ENCODE data around the gene ISOC1.

ISOC1 gene

DNA sequence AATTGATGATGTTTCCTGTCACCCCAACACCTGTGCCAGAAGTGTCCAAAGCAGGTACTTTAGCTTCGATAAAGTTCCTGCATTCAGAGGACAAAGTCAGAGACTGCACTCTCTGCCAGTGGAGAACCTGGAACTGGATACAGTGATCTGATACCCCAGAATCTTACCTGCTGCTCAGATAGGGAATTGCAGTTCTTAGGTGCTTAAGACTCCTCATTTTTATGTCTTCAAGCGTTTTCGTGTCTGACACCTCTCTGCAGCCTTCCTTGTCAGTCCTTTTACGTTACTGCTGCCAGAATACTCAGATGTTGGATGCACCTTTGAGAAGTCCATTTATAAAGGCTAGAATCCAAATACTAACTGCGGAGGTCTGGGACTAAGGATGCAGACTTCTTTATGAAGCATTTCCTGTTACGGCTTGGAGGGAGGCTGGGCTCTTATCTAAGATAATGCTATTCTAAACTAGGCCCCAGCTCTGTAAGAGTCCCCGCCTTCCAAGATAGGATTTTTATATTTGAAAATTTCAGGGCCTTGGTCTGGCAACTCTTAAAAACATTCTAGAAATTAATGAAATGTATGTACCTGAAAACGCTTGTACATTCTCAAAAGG, 1.9 kb downstream of the ISOC1 start:
- no peak for DNase-seq

DNA sequence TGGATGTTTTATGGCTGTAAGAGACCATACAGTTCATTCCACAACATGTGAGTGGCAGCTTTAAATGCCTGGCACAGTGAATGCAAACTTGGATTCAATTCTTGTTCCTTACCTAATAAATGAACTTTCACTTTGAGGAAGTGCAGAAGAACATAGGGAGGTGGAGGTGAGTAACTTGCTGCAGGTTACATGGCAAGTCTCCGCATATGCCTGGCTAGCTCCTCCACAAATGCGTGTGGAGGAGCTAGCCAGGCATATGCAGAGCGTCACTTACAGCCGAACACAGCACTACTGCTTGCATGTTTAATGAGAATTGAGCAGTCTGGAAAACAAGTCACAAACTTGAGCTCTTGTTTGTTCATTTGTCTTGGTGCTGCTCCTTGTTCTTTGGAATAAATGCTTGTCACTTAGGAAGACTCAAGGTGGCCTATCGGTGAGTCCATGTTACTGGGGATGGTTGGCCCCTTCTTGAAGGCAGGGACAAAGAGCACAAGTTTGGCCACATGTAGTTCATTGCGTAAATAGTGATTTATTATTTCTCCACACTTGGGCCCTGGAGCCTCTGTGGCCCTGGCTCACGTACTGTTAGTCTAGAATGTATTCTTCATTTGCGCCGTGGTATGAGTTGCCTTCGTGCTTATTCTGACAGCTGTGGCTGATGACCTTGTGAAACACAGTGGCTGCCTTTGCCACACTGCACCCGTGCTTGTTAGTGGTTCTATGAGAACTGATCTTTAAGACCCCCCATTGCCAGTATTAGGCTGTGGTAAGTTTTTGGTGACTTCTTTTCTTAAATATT, 3.1 kb downstream of the ISOC1 start:
- peak in 1 of 5 donors; percentile 2 for DNase-seq

DNA sequence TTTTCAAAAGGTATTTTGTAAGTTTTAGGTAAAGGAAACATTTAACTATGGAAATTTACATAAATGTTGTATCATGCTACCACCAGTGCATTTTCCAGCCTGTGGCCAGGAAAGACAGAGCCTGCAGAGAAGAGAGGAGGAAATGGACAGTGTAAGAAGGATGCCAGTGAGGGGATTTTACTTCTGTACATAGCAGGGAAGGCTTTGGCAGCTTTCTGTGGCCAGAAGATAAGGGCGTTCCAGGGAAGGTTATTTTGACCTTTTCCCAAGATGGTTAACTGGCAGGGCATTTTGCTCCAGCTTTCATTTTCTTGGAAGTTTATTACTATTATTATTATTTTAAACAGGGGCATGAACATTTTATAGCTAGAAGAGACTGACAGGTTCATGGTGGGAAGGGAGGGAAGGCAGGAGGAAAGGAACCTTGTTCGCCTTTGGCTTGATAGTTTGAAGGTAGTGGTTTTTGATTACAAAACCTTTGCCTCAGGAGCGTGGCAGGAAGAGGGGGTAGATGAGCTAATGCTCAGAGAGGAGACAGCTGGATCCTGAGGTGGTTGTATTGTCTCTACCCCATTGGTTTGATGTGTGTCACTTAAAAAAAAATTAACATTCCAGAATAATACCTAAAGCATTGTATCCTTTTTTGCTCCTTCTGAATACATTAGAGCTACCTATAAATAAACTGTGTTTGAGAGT, 4.1 kb downstream of the ISOC1 start:
- no peak for DNase-seq

DNA sequence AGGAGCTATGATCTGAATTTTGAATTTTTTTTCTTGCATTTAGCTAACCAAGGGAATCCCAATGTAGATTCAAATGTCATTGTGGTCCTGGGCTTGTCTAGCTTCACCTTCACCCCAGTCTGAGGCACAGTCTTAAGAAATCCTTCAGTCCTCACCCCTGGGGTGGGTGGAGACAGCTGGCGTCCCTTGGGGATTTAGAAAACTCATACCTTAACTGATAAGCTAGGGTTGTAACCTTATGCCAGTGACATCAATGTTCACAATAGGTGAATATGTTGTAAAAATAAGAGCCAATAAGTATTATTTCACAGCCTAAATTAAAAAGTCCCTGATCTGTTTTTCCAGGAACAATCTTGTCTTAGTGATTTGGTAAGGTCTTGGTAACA, 4.6 kb downstream of the ISOC1 start:
- DNase-seq = no peak

DNA sequence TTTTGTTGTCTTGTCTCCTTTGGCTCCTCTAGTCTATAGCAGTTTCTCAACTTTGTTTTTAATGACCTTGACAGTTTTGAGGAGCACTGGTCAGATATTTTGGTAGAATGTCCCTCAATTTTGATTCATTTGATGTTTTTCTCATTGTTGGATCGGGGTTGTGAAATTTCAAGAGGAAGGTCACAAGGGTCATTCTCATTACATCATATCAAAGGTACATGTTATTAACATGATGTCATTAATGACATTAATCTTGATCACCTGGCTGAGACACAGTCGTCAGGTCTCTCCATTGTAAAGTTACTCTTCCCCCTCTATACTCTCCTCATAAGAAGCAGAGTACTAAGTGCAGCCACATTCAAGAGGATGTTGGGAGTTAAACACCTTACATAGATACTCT, 7.2 kb downstream of the ISOC1 start:
- DNase-seq = no peak

DNA sequence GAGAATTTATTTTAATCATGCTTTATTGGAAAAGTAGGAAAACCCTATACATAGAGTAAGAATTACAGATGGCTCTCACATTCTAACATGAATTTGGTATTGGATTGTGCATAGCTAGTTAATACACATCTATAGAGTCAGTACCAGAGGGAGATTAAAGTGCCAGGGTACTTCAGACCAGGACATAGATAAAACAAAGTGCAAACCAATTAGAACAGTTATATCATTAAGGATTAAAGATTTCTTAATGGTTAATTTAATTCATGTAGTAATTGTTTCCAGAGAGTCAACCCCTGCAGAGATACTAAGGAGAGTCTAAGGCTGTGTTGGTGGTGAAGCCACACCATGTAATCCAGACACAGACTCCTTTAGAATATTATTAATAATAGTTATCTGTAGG, 8.8 kb downstream of the ISOC1 start:
- no peak for DNase-seq

DNA sequence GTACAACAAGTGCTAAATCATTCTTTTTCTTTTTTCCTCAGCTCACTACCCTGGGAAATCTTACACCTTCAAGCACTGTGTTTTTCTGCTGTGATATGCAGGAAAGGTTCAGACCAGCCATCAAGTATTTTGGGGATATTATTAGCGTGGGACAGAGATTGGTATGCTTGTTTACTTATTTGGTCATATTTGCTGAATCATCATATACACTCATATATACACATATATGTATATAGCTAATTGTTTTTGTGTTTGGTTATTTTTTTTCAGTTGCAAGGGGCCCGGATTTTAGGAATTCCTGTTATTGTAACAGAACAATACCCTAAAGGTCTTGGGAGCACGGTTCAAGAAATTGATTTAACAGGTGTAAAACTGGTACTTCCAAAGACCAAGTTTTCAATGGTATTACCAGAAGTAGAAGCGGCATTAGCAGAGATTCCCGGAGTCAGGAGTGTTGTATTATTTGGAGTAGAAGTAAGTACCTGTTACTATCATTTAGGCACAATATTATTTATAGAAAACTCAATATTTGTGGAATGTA, 10.4 kb downstream of the ISOC1 start:
- DNase-seq = no peak

DNA sequence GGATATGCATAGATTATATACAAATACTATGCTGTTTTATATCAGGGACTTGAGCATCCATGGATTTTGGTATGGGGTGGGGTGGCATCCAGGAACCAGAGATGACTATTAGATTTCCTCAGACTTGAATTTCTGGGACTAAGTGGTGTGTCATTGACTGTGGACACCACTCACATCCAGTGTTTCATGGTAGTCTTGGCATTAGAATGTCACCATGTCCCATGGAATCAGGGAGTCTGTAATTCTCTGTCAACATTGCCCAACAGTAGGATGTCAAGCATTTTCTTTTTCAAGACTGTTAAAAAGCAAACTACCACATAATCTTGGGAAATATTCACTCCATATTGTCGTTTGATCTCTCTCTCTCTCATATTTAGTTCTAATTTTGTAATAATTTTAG, 13.1 kb downstream of the ISOC1 start:
- DNase-seq = no peak

DNA sequence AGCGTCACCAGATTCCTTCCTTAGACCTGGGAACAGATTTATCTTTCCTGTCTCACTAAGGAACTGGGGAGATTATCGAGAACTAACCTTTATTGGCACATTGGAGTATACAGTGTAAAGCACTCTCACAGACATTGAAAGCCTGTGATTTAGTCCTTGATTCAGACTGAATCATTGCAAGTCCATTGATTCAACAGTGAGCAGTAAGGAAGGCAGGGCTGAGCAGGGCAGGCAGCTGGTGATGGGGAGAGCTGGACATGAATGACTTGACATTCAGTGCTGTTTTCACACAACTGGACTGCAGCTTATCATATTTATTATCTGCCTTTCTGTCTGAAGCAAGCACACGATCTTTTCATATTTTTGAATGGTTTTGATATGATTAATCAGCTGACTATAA, 16.2 kb downstream of the ISOC1 start:
- DNase-seq = no peak

DNA sequence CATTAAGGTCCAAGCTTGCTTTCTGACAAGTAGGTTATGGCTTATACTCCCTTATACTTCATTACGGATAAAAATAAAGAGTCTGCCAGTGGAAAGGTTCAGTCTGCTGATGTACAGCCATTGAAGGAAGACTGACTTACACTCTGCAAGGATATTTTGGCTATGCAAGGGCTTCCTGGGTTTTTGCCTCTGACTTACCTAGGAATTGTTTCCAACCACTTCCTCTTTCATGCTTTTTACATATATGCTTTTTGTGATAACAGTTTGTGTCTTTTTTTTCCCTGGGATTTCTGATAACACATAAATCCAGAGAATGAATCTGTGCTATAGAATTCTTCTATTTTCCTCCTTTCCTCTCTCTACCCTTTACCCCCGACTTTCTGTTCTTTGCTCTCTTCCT, 16.8 kb downstream of the ISOC1 start:
- no peak for DNase-seq

DNA sequence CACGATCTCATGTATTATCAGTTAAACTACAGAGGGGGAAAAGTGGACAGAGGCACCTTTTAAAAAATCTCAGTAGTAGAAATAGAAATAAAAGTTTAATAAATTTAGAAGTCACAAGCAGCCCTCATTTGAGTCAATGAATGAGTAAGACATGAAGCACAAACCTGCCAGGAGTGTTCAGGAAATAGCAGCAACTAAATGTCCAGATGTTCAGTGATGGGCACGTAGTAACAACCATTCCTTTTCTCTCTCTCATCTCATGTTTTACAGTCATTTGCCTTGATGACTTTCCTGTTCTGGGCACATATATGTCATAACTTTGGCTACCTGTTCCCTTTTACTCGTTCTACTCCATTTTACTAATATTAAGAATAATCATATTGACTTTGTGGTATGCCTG, 17.7 kb downstream of the ISOC1 start:
- DNase-seq = no peak

DNA sequence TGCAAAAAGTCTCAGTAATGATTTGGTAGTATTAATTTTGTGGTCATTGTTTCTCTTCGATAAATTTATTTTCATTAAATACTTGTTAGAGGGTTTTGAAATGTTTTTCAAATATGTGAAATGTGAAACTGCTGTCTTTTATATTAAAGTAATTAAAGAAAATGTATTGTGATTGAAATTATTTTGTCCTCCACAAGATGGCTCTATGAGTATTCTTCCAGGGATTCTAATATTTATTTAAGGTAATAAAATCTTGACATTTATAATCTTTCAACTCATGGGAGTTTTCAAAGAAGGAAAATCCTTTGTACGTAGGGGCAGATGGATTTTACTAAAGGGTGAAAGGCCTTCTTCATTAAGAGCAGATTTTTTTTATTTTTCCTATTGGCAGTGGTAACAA, 19.3 kb downstream of the ISOC1 start:
- DNase-seq = no peak

DNA sequence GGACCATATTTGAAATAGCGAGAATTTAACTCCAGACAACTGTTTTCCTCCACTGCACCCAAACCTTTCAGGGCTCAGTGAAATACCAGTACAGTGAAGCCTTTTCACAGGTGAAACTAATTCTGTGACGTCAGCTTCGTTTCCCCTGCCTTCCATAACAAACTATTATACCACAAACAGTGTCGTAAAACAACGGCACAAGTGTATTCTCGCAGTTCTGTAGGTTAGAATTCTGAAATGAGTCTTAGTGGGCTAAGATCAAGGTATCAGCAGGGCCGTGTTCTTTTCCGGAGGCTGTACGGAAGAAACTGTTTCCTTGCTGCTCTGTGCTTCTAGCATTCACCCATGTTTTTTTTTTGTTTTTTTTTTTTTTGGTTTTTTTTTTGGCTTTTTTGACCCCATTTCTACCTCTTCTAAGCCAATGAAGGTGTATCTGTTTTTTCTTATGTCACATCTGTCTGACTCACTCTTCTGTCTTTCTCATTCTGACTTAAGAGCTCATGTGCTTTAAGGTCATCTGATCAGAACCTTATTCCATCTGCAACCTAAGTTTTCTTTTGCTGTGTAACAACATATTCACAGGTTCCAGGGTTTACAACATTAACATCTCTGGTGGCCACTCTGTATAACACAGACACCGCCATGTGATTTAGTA, 20.1 kb downstream of the ISOC1 start:
- peak in 1 of 5 donors; percentile 5 for DNase-seq

DNA sequence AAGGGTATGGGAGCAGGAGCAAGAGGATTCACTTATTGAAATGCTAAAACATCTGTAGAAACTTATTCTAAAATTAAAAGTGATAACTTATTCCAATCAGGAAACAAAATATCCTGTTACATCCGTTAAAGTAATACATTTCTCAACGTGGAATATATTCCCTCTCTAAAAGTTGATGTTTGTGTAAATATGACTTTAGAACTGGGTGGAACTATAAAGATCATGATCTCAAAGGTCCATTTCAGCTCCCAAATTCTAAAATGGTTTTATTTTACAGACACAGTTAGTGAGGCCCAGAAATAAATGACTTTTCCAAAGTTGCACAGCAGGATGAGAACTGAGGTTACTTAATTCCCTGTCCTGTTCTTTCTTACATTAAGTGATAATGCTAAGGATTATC, 21.1 kb downstream of the ISOC1 start:
- no peak for DNase-seq

DNA sequence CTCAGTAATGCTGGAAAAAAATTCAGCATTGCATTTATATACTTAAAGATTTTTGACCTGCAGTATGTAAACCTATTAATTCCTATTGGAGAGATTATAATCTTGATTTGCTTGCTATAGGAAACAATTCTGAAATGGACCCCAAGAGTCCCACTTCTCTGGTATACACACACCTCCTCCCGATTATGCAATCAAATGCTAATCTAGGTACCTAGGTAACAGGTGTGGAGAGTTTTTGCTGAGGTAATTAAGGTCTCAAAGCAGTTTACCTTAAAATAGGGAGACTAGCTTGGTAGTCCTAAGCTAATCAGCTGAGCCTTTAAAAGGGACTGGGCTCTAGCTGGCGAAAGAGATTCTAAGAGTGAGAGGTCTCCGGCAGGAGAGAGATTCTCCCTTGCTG, 22.2 kb downstream of the ISOC1 start:
- DNase-seq = no peak

DNA sequence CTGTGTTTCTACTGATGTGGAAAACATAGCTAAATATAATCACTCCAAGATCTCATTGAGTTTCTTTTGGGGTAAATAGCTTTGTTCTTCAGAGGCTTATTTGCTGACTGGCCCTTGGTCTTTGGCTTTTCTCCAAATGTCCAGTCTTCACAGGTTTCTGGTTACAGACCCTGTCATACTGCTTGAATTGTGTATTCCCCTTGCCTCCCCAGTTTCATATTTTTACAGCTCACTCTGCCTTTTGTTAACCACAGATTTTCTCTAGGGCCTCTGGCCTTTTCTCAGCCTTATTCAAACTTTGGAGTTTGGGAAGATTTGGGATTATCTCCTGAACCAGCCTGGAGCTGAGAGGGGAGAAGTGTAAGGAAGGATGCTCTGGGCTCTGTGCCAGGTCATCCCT, 23.9 kb downstream of the ISOC1 start:
- DNase-seq = no peak

DNA sequence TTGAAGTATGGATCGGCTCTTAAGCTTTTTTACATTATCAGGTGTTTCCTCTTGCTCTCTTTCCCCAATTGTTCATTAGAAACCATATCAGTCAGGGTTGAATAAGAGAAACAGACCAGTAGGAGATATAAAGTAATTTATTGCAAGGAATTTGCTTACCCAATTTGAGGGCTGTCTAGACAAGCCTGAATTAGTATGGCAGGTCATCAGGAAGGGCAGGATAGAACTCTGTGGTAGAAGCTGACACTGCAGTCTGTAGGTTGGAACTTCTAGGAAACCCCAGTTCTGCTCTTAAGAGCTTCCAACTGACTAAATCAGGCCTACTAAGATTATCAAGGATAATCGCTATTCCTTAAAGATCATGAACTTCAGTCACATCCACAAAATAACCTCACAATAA, 24.3 kb downstream of the ISOC1 start:
- no peak for DNase-seq

DNA sequence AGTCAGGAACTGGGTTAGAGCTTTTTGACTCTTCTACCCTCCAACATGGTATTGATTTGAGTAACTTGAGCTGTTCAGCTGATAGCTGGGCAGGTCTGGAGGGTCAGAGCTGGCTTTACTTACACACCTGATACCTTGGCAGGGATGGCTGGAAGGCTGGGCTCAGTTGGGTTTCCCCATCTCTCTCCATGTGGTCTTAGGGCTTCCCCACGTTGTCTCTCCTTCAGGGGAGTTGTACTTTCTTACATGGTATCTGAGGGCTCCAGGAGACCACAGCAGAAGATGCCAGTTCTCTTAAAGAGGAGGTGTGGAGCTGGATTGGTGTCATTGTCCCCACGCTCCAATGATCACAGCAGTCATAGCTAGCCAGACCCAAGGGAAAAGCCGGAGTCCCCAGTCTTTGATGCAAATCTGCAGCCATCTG, 25.6 kb downstream of the ISOC1 start:
- no peak for DNase-seq

DNA sequence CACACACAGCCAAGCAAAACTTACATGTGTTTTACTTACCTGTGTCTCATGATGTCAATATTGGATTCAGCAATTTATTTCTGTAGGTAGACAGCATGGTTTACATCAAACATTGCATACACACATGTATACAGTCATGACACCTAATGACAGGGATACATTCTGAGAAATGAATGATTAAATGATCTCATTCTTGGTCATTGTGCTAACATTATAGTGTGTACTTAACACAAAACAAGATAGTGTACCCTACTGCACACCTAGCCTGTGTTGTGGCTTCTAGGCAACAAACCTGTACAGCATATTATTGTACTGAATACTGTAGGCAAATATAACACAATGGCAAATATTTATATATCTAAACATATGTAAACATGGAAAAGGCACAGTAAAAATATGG, 28.0 kb downstream of the ISOC1 start:
- no peak for DNase-seq

DNA sequence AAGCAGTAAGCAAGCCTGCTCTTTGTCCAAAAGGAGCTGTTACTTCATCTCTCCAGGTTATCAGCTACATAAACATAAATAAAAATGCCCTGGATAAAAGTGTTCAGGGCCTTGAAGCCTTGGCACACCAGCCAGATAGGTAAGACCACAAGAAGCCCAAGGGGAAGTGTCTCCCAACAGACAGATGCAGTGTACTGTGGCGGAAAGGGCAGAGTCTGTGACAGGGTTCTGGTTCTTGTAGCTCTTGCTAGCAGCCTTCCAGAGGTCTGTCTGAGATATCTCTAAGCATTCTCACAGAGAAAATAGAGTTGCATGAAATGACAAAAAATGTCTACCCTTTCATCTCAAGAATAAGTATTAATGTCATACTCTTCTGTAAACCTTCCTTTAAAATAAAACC, 30.1 kb downstream of the ISOC1 start:
- no peak for DNase-seq

DNA sequence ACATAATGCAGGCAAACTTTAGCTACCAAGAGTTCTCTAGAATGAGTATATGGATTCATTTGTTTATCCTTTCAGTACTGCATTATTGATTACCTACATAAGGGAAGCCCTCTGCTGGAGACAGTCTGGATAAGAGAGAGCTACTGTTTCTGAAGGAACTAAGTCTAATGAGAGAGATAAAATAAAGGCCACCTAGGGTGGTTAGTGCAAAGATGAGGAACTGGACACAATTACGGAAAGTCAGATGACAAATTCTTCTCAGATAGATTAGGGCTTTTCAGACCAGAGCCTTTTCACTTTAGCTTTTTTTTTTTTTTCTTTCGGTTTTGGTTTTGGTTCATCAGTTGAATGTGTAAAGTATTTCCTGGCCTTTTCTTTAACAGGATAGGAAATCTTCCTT, 31.3 kb downstream of the ISOC1 start:
- peak in 1 of 5 donors; percentile 52 for DNase-seq

DNA sequence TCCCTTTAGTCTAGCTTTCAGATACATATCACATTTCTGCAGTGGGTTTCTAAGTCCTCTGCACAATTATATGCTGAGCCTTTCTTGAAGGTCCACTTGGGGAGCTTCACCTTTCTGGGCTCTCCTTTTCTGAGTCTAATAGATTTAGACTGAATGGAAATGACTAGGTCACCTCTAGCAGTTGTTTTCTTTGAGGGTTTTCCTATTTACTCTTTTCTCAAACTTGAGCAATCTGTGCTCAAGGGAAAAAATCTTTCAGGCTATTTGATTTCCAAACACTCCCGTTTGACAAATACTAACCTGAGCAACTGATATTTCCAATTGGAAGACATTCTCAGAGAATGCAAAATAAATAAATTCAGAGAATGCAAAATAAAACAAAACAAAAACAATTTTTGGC, 39.0 kb downstream of the ISOC1 start:
- DNase-seq = no peak

DNA sequence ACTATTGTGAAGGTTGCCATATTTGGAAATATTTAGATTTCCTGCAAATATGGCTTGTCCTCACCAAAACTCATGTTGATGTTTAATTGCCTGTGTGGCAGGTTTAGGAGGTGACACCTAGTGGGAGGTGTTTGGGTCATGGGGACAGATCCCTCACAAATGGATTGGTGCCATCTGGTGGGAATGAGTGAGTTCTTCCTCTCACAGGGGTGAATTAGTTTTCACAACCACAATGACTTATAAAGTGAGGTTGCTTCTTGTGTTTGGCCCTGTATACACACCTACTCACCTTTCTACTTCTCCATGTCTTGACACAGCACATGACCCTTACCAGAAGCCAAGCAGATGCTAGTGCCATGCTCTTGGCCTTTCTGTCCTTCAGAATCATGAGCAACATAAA, 41.1 kb downstream of the ISOC1 start:
- DNase-seq = peak in 1 of 5 donors; percentile 10

All from T-helper 1 cell (primary cell).